PFSK-1 (cell line): ENCODE measurements around the gene IGFN1.

Experiments used
- FOXP2 ChIP-seq: optimal IDR thresholded peaks from 2 replicates; pipeline ENCODE3; 2011; ENCODE audit warnings: borderline replicate concordance, control low read depth, inconsistent platforms; ENCODE audit not compliant: insufficient read depth; ENCODE audit errors: extremely low read length, extremely low read depth
- POLR2AphosphoS5 ChIP-seq: IDR thresholded peaks from 2 replicates; pipeline ENCODE4 v1.6.1; 2012; ENCODE audit warnings: low read depth, mild to moderate bottlenecking, control low read depth, low read length, moderate library complexity
- SIN3A ChIP-seq: IDR thresholded peaks from 2 replicates; pipeline ENCODE4 v1.6.1; 2012; ENCODE audit warnings: mild to moderate bottlenecking, low read length, moderate library complexity, borderline replicate concordance; ENCODE audit not compliant: insufficient read depth
- TAF1 ChIP-seq: IDR thresholded peaks from 2 replicates; pipeline ENCODE4 v1.6.1; 2012; ENCODE audit warnings: low read length, control low read depth, borderline replicate concordance; ENCODE audit not compliant: insufficient read depth
- TF ChIP-seq, protein P1 (sequence below), 2 experiments: IDR thresholded peaks; 2 replicates each; pipeline versions ENCODE4 v1.6.1 to v1.8.0; 2011 to 2012; ENCODE audit warnings: low read depth in 2 of 2, low read length in 2 of 2, control low read depth in 1 of 2, inconsistent platforms in 1 of 2, mild to moderate bottlenecking in 1 of 2, moderate library complexity in 1 of 2; ENCODE audit not compliant: insufficient read depth in 1 of 2

Gene IGFN1

DNA sequence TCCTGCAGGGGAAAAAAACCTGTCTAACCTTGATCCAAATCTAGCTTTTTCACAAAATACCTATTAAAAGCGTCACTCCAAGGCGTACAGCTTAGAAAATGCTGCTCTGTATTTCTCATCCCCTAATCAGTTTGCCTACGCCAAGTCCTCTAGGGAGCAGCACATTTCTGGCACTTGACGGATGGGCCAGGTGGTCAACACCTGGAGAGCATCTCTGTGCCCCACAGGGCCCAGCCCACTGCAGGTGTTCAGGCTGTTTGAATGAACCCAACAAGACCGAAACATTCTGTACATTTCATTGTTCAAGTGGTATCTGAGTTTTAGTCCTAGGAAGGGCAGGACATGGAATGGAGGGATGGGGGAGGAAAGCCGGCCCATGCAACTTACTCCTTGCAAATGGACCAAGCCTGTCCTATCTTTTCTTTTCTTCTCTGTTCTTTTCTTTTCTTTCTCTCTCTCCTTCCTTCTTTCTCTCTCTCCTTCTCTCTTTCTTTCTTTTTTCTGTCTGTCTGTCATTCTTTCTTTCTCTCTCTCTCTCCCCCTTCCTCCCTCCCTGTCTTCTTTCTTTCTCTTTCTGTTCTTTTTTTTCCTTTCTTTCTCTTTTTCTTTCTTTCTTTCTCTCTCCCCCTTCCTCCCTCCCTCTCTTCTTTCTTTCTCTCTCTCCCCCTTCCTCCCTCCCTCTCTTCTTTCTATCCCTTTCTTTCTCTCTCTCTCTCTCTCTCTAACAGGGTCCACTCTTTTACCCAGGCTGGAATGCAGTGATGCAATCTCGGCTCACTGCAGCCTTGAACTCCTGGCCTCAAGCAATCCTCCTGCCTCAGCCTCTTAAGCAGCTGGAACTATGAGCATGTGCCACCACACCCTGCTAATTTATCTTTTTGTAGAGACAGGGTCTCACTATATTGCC is 29.1 kb downstream of the IGFN1 start:
- TF ChIP-seq SIN3A (no peak), POLR2AphosphoS5 (no peak)

DNA sequence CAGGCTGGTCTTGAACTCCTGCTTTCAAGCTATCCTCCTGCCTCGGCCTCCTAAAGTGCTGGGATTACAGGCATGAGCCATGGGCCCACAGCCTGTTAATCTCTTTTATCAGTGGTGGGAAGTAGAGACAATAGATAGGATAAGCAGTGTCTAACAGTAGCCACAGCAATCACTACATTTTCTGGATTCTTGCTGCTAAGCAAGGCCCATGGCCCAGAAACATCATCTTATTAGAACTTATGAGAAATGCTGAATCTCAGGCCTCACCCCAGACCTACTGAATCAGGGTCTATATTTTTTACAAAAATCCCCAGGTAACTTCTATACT is 29.7 kb downstream of the IGFN1 start:
- no peak for TF ChIP-seq SIN3A
- no peak for TF ChIP-seq POLR2AphosphoS5
- TF ChIP-seq, protein P1, sequence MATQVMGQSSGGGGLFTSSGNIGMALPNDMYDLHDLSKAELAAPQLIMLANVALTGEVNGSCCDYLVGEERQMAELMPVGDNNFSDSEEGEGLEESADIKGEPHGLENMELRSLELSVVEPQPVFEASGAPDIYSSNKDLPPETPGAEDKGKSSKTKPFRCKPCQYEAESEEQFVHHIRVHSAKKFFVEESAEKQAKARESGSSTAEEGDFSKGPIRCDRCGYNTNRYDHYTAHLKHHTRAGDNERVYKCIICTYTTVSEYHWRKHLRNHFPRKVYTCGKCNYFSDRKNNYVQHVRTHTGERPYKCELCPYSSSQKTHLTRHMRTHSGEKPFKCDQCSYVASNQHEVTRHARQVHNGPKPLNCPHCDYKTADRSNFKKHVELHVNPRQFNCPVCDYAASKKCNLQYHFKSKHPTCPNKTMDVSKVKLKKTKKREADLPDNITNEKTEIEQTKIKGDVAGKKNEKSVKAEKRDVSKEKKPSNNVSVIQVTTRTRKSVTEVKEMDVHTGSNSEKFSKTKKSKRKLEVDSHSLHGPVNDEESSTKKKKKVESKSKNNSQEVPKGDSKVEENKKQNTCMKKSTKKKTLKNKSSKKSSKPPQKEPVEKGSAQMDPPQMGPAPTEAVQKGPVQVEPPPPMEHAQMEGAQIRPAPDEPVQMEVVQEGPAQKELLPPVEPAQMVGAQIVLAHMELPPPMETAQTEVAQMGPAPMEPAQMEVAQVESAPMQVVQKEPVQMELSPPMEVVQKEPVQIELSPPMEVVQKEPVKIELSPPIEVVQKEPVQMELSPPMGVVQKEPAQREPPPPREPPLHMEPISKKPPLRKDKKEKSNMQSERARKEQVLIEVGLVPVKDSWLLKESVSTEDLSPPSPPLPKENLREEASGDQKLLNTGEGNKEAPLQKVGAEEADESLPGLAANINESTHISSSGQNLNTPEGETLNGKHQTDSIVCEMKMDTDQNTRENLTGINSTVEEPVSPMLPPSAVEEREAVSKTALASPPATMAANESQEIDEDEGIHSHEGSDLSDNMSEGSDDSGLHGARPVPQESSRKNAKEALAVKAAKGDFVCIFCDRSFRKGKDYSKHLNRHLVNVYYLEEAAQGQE (IDR thresholded peaks at IDR 0.05; ENCODE audit: insufficient read depth in 1 of 2, low read depth in 2 of 2, low read length in 2 of 2): no peak
- TF ChIP-seq FOXP2: no peak
- TF ChIP-seq TAF1: no peak

DNA sequence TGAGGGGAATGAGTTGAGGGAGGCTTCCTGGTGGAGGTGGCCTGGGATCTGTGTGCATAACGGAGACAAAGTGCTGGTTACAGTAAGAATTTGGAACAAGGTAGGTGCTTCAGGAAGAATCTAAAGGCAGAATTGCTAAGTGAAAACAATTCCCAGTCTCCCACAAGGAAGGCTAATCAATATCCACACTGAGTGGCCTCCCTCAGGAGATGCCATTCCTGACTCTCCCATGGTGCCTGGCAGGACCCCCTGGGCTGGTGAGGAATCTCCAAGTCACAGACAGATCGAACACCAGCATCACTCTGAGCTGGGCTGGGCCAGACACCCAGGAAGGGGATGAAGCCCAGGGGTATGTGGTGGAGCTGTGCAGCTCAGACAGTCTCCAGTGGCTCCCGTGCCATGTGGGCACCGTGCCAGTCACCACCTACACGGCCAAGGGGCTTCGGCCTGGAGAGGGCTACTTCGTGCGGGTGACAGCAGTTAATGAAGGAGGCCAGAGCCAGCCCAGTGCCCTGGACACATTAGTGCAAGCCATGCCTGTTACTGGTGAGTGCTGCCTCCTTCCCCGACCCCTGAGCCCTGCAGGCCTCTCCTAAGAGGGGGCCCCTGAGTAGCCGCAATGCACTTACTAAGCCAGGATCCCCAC is 30.7 kb downstream of the IGFN1 start:
- TF ChIP-seq POLR2AphosphoS5 (no peak), FOXP2 (no peak), TAF1 (no peak), SIN3A (no peak)
- TF ChIP-seq, protein P1 (IDR thresholded peaks at IDR 0.05; ENCODE audit: insufficient read depth in 1 of 2, low read depth in 2 of 2, low read length in 2 of 2): no peak

DNA sequence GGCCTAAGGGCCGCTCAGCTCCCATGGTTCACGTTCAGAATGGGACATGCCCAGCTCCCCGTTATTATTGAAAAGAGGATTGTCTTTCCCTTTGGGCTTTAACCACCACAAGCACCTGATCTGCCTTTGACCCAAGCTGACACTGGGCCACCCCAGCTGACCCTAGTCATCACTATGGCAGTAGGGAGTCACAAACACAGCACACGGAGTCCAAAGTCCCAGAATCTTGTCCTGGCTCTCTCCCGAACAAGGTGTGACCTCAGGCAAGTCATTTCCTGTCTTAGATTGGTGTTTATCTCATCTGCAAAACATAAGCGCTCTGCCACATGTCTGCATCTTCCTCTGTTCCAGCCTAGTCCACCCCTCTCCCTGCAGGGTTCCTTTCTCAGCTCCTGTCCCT is 31.5 kb downstream of the IGFN1 start:
- TF ChIP-seq TAF1 (no peak), FOXP2 (no peak), POLR2AphosphoS5 (no peak), SIN3A (no peak)

DNA sequence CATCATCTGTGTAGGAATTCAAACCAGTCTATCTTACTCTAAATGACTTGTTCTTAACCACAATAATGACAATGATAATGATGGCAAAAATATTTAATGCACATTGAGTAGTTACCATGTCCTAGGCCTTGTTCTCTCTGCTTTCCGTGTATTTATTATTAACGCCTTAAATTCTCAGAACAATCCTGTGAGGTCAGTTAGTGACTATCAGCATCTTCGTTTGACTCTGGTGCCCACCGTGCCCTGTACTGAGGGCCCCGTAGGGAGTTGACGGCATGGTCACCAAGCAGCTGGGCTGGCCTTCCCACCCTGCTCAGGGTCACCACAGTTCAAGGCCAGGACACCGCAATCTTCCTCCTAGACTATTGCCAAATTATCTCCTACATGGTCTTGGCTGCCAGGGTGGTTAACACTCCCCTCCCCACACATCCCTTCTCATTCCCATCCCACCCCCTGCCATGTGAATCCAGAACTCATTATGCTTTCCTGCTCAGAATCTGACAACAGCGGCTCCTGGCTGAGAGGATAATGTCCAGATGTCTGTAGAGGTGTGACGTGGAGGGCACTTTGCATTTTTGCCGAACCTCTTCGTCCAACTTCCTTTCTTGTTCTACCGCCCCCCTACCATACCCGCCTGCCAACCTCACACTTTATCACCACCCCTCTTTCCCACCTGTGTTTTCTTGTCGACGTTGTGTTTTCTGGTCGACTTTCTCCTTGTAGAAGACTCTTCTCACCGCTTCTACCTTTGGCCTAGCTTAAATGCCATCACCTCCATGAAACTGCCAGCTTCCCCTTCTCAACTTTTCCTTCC is 33.4 kb downstream of the IGFN1 start:
- TF ChIP-seq FOXP2: no peak
- no peak for TF ChIP-seq SIN3A
- no peak for TF ChIP-seq POLR2AphosphoS5
- TF ChIP-seq, protein P1 (IDR thresholded peaks at IDR 0.05; ENCODE audit: insufficient read depth in 1 of 2, low read depth in 2 of 2, low read length in 2 of 2): no peak
- no peak for TF ChIP-seq TAF1
